Upper lobe of right lung (tissue), 1 donor: ENCODE measurements around the gene FBXL14. TPM values are rescaled to one million over a fixed set of nuclear protein-coding genes. Genes with fewer than 3 reads are reported as not detected.

Experiments
- ATAC-seq: fragments of 200-7000 bp; cut with Tn5 transposase; one replicate; pipeline ENCODE4 v1.9.1; 2020; ENCODE audit warnings: mild to moderate bottlenecking, moderate library complexity
- DNase-seq: peaks from one replicate; pipeline ENCODE4 v3.0.0-alpha.2; 2020
- H3K27ac ChIP-seq: fragments of 200-600 bp; one replicate; pipeline ENCODE4 v1.8.0; 2022
- H3K27me3 ChIP-seq: fragments of 200-600 bp; one replicate; pipeline ENCODE4 v1.8.0; 2022; ENCODE audit warnings: mild to moderate bottlenecking
- H3K36me3 ChIP-seq: fragments of 200-600 bp; one replicate; pipeline ENCODE4 v1.8.0; 2022
- H3K4me1 ChIP-seq: fragments of 200-600 bp; one replicate; pipeline ENCODE4 v1.8.0; 2022
- H3K4me3 ChIP-seq: fragments of 200-600 bp; one replicate; pipeline ENCODE4 v1.8.0; 2022; ENCODE audit warnings: mild to moderate bottlenecking
- H3K9me3 ChIP-seq: fragments of 200-600 bp; one replicate; pipeline ENCODE4 v1.8.0; 2022
- intact Hi-C: fragments of 100-400 bp; cut with DNase I; formaldehyde crosslinking; loops from one replicate; pipeline ENCODE4 v1.11.0; 2022
- total RNA-seq: library from RNA; stranded (reverse); fragmentation: NEBNext Ultra II Directional; extraction: Animal tissue kit (Norgen Biotek cat#: 25700); gene quantifications from one replicate; pipeline ENCODE4 v1.2.1, GENCODE V29; 2021
- TF ChIP-seq, protein P1 (sequence below): fragments of 200-600 bp; IDR thresholded peaks from one replicate; pipeline ENCODE4 v1.8.0; 2022; ENCODE audit warnings: antibody characterized with exemption
- donor health status: DM: no; HTN: yes; CAD: no; lungs with severe emphysema.

Gene FBXL14
- total RNA-seq, 1 donor from 2014 or later, result 17.3 TPM

- TF ChIP-seq, protein P1, sequence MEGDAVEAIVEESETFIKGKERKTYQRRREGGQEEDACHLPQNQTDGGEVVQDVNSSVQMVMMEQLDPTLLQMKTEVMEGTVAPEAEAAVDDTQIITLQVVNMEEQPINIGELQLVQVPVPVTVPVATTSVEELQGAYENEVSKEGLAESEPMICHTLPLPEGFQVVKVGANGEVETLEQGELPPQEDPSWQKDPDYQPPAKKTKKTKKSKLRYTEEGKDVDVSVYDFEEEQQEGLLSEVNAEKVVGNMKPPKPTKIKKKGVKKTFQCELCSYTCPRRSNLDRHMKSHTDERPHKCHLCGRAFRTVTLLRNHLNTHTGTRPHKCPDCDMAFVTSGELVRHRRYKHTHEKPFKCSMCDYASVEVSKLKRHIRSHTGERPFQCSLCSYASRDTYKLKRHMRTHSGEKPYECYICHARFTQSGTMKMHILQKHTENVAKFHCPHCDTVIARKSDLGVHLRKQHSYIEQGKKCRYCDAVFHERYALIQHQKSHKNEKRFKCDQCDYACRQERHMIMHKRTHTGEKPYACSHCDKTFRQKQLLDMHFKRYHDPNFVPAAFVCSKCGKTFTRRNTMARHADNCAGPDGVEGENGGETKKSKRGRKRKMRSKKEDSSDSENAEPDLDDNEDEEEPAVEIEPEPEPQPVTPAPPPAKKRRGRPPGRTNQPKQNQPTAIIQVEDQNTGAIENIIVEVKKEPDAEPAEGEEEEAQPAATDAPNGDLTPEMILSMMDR, result no peak
- Histone ChIP-seq H3K4me3 (peak overlapping the region; percentile 13), H3K27ac (no peak overlapping the region), H3K27me3 (no peaks in the 10 kb centered on the region), H3K4me1 (peaks cover 9% of the 10 kb centered on the region), H3K36me3 (no peaks in the 10 kb centered on the region), H3K9me3 (no peaks in the 10 kb centered on the region)
- ATAC-seq (peak; percentile 51), DNase-seq (no peak)
- intact Hi-C loops, result loop anchor here (10.0 kb wide), 1 partner anchor 295 kb away; no protein-coding TSS in a partner anchor
Observed at GRCh38 chr12:1639538-1639937, 45.2 kb upstream of the FBXL14 start.

DNA sequence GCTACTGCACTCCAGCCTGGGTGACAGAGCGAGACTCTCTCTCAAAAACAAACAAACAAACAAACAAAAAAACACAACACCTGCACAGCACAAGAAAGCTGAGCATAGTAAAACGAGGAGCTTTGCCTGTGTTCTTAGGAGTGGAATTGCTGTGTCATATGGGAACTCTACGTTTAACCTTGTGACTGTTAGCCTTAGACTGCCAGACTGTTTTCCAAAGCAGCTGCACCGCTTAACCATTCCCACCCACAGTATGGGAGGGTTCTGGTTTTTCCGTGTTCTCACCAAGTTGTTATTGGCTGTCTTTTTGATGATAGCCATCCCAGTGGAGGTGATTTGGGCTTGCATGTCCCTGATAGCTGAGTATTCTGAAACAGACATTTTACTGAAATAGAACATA is 43.8 kb upstream of the FBXL14 start:
- H3K36me3 ChIP-seq, result no peaks in the 10 kb centered on the region
- H3K27ac ChIP-seq, result no peak overlapping the region
- ATAC-seq (no peak), DNase-seq (no peak)
- no peak overlapping the region for H3K4me3 ChIP-seq
- no peaks in the 10 kb centered on the region for H3K4me1 ChIP-seq
- H3K9me3 ChIP-seq, result no peaks in the 10 kb centered on the region
- intact Hi-C loops, result loop anchor here (10.0 kb wide), 1 partner anchor 297 kb away; no protein-coding TSS in a partner anchor
- TF ChIP-seq, protein P1, result no peak
- H3K27me3 ChIP-seq, result no peaks in the 10 kb centered on the region

GRCh38 chr12:1635301-1636095 is 41.1 kb upstream of the FBXL14 start:
- TF ChIP-seq, protein P1, result no peak
- Histone ChIP-seq H3K9me3 (no peaks in the 10 kb centered on the region), H3K27ac (no peak overlapping the region), H3K36me3 (no peaks in the 10 kb centered on the region), H3K4me1 (peaks cover 7% of the 10 kb centered on the region), H3K4me3 (no peak overlapping the region), H3K27me3 (peaks cover 7% of the 10 kb centered on the region)
- ATAC-seq (peak; percentile 44), DNase-seq (no peak)
- intact Hi-C loops, result loop anchor here (10.0 kb wide), 1 partner anchor 299 kb away; no protein-coding TSS in a partner anchor

DNA sequence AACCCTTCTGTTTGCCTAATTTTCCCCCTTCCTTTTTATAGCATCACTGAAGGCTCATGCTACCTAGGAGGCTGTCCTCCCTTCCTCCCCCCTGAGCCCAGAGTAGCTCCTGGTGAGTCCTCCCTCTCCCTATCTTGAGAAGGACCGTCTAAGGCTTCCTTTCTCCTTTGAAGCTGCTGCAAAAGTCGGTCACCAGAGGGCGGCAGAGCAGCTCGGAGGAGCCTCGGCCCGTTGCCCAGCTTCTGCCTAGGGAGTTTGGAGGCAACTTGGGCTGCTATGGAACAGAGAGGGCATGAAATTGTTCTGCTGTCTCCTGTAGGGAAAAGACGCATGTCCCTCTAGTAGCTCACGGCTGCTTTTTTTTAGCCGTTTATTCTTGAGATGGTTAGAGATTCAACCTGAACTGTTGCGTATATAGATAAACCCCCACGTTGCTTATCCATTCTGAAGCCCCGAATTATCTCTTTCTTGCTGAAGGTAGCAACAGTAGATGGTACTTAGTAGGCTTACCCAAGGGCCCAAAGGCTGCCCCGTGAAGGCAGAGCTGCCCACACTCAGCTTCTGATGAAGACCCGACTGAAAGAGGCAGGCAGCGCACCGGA is 40.3 kb upstream of the FBXL14 start:
- H3K27ac ChIP-seq, result no peak overlapping the region
- H3K36me3 ChIP-seq, result no peaks in the 10 kb centered on the region
- no peaks in the 10 kb centered on the region for H3K9me3 ChIP-seq
- H3K4me1 ChIP-seq, result peaks cover 12% of the 10 kb centered on the region
- H3K27me3 ChIP-seq, result peaks cover 7% of the 10 kb centered on the region
- DNase-seq, result peak; percentile 88
- TF ChIP-seq, protein P1, result peak; percentile 84
- peak; percentile 83 for ATAC-seq
- intact Hi-C loops, result loop anchor here (10.0 kb wide), 1 partner anchor 300 kb away; no protein-coding TSS in a partner anchor
- no peak overlapping the region for H3K4me3 ChIP-seq

DNA sequence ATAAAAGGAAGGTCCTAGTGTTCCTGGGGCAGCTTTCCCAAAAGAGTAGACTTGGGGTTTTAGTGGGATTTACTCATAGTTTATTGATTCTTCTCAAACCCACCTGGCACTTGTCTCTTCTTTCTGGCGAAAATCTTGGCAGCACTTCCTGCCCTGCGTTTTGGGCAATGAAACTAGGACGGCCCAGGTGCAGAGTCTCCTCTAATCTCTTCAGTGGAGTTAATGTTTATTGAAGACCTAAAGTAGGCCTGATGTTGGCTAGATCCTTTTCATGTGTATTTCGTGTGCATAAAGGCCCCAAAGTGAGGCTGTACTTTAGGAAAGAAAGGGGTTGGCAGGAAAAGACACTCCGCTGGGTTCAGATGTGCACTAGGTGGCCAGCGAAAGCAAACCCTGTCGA is 39.8 kb upstream of the FBXL14 start:
- ATAC-seq, result no peak
- Histone ChIP-seq H3K36me3 (no peaks in the 10 kb centered on the region), H3K27ac (no peak overlapping the region), H3K9me3 (no peaks in the 10 kb centered on the region), H3K27me3 (peaks cover 7% of the 10 kb centered on the region), H3K4me1 (peaks cover 13% of the 10 kb centered on the region), H3K4me3 (no peak overlapping the region)
- TF ChIP-seq, protein P1, result no peak
- DNase-seq, result no peak
- intact Hi-C loops, result loop anchor here (10.0 kb wide), 1 partner anchor 301 kb away; no protein-coding TSS in a partner anchor
